ENCODE results near the gene CPLANE1. TPM values are rescaled to one million over a fixed set of nuclear protein-coding genes. Genes with fewer than 3 reads are reported as not detected.

The CPLANE1 gene
- total and polyA plus RNA-seq, 10 of the 15 experiments (the other 5 are each of a cell fraction or from before 2014, with no cell fraction given), result 1.7 to 14.8 (median 6.7) TPM

DNA sequence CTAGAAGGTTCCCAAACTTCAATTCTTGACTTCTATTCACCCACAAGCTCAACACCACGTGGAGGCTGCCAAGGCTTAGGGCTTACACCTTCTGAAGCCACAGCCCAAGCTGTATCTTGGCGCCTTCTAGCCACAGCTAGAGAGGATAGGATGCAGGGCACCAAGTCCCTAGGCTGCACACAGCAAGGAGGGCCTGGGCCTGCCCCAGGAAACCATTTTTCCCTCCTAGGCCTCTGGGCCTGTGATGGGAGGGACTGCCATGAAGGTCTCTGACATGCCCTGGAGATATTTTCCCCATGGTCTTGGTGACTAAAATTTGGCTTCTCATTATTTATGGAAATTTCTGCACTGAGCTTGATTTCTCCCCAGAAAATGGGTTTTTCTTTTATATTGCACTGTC is 112.5 kb downstream of the CPLANE1 start:
- no peaks in the 10 kb centered on the region for H3K4me1 ChIP-seq (ENCODE audit: control insufficient read depth, insufficient read depth, low read length)
- H3K27ac ChIP-seq (ENCODE audit: control insufficient read depth, insufficient read depth), result no peak overlapping the region
- TF ChIP-seq NR2F1 (conservative IDR thresholded peaks at IDR 0.05) (no peak), RFX5 (IDR thresholded peaks at IDR 0.05; ENCODE audit: low read depth, low read length) (no peak), MYB (IDR thresholded peaks at IDR 0.05; ENCODE audit: borderline replicate concordance, low read depth, low read length) (no peak), CBFB (IDR thresholded peaks at IDR 0.05; ENCODE audit: low read depth) (no peak), MXI1 (IDR thresholded peaks at IDR 0.05; ENCODE audit: low read depth, low read length) (no peak), RCOR1 (conservative IDR thresholded peaks at IDR 0.05; ENCODE audit: low read depth, low read length) (no peak), KAT2A (conservative IDR thresholded peaks at IDR 0.05; ENCODE audit: control insufficient read depth, low read depth, low read length) (no peak)
- TF ChIP-seq, protein P1, sequence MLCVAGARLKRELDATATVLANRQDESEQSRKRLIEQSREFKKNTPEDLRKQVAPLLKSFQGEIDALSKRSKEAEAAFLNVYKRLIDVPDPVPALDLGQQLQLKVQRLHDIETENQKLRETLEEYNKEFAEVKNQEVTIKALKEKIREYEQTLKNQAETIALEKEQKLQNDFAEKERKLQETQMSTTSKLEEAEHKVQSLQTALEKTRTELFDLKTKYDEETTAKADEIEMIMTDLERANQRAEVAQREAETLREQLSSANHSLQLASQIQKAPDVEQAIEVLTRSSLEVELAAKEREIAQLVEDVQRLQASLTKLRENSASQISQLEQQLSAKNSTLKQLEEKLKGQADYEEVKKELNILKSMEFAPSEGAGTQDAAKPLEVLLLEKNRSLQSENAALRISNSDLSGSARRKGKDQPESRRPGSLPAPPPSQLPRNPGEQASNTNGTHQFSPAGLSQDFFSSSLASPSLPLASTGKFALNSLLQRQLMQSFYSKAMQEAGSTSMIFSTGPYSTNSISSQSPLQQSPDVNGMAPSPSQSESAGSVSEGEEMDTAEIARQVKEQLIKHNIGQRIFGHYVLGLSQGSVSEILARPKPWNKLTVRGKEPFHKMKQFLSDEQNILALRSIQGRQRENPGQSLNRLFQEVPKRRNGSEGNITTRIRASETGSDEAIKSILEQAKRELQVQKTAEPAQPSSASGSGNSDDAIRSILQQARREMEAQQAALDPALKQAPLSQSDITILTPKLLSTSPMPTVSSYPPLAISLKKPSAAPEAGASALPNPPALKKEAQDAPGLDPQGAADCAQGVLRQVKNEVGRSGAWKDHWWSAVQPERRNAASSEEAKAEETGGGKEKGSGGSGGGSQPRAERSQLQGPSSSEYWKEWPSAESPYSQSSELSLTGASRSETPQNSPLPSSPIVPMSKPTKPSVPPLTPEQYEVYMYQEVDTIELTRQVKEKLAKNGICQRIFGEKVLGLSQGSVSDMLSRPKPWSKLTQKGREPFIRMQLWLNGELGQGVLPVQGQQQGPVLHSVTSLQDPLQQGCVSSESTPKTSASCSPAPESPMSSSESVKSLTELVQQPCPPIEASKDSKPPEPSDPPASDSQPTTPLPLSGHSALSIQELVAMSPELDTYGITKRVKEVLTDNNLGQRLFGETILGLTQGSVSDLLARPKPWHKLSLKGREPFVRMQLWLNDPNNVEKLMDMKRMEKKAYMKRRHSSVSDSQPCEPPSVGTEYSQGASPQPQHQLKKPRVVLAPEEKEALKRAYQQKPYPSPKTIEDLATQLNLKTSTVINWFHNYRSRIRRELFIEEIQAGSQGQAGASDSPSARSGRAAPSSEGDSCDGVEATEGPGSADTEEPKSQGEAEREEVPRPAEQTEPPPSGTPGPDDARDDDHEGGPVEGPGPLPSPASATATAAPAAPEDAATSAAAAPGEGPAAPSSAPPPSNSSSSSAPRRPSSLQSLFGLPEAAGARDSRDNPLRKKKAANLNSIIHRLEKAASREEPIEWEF (IDR thresholded peaks at IDR 0.05; ENCODE audit: insufficient replicate concordance, low read depth, low read length), result no peak
- TF ChIP-seq, protein P2, sequence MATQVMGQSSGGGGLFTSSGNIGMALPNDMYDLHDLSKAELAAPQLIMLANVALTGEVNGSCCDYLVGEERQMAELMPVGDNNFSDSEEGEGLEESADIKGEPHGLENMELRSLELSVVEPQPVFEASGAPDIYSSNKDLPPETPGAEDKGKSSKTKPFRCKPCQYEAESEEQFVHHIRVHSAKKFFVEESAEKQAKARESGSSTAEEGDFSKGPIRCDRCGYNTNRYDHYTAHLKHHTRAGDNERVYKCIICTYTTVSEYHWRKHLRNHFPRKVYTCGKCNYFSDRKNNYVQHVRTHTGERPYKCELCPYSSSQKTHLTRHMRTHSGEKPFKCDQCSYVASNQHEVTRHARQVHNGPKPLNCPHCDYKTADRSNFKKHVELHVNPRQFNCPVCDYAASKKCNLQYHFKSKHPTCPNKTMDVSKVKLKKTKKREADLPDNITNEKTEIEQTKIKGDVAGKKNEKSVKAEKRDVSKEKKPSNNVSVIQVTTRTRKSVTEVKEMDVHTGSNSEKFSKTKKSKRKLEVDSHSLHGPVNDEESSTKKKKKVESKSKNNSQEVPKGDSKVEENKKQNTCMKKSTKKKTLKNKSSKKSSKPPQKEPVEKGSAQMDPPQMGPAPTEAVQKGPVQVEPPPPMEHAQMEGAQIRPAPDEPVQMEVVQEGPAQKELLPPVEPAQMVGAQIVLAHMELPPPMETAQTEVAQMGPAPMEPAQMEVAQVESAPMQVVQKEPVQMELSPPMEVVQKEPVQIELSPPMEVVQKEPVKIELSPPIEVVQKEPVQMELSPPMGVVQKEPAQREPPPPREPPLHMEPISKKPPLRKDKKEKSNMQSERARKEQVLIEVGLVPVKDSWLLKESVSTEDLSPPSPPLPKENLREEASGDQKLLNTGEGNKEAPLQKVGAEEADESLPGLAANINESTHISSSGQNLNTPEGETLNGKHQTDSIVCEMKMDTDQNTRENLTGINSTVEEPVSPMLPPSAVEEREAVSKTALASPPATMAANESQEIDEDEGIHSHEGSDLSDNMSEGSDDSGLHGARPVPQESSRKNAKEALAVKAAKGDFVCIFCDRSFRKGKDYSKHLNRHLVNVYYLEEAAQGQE (IDR thresholded peaks at IDR 0.05; ENCODE audit: low read depth, low read length), result no peak
- TF ChIP-seq, protein P3, sequence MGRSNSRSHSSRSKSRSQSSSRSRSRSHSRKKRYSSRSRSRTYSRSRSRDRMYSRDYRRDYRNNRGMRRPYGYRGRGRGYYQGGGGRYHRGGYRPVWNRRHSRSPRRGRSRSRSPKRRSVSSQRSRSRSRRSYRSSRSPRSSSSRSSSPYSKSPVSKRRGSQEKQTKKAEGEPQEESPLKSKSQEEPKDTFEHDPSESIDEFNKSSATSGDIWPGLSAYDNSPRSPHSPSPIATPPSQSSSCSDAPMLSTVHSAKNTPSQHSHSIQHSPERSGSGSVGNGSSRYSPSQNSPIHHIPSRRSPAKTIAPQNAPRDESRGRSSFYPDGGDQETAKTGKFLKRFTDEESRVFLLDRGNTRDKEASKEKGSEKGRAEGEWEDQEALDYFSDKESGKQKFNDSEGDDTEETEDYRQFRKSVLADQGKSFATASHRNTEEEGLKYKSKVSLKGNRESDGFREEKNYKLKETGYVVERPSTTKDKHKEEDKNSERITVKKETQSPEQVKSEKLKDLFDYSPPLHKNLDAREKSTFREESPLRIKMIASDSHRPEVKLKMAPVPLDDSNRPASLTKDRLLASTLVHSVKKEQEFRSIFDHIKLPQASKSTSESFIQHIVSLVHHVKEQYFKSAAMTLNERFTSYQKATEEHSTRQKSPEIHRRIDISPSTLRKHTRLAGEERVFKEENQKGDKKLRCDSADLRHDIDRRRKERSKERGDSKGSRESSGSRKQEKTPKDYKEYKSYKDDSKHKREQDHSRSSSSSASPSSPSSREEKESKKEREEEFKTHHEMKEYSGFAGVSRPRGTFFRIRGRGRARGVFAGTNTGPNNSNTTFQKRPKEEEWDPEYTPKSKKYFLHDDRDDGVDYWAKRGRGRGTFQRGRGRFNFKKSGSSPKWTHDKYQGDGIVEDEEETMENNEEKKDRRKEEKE (IDR thresholded peaks at IDR 0.05), result no peak

More for the DNA sequence above, 112.5 kb downstream of the CPLANE1 start:
- POLR2A ChIA-PET, result interaction anchor here (1.1 kb wide), 1 partner anchor 11 kb away, joined by 3 read pairs; no protein-coding TSS in a partner anchor
- H3K79me2 ChIP-seq (ENCODE audit: control insufficient read depth, insufficient read depth, low read length), result no peaks in the 10 kb centered on the region
- peaks cover 6% of the 10 kb centered on the region; the same call in 2 of the 3 replicates for H3K9me3 ChIP-seq (replicated peaks; ENCODE audit: control insufficient read depth, insufficient read depth, low read length)
- H3K4me3 ChIP-seq, result no peak overlapping the region
- CTCF ChIA-PET, result interaction anchor here (0.6 kb wide), 1 partner anchor 17 kb away, joined by 3 read pairs; no protein-coding TSS in a partner anchor
- H3K4me2 ChIP-seq (ENCODE audit: control insufficient read depth, insufficient read depth), result no peak overlapping the region
- RAD21 ChIA-PET (ENCODE audit: unreplicated experiment), result interaction anchor here (1.1 kb wide), 1 partner anchor 11 kb away, joined by 3 read pairs; no protein-coding TSS in a partner anchor
- DNase-seq (ENCODE audit: low read depth, low spot score), result no peak
- H3K27me3 ChIP-seq (replicated peaks in 1 of 2; ENCODE audit: control insufficient read depth in 2 of 2, insufficient read depth in 2 of 2, low read length in 1 of 2), result no peaks in the 10 kb centered on the region
- WGBS (ENCODE audit: insufficient coverage, insufficient replicate concordance, low lambda C conversion rate, missing lambda C conversion rate), result 45% methylated on average over 2 of the region's 2 CpGs
- BruUV-seq (replicated peaks), result no TSS peak
- H3K36me3 ChIP-seq (ENCODE audit: control insufficient read depth in 2 of 2, insufficient read depth in 2 of 2, low read length in 1 of 2), result peaks cover 0 to 9% of the 10 kb centered on the region in 2 experiments; a peak in 2 of 4 replicates
- no peak overlapping the region for H3K9ac ChIP-seq (ENCODE audit: control insufficient read depth, insufficient read depth, low read length)
- in situ Hi-C loops (cut with MboI) (no loop called here), intact Hi-C loops (cut with micrococcal nuclease; ENCODE audit: unreplicated experiment) (no loop called here)
- no peak overlapping the region for H2AFZ ChIP-seq (ENCODE audit: control insufficient read depth, low read depth, low read length)
- no peak for FAIRE-seq
- no peak for ATAC-seq
- H4K20me1 ChIP-seq (ENCODE audit: control insufficient read depth, insufficient read depth), result no peaks in the 10 kb centered on the region
- SMC1A ChIA-PET (ENCODE audit: uncharacterized antibody, unreplicated experiment), result no interaction called here
